ENCODE results near the gene CHD6.

The CHD6 gene

DNA sequence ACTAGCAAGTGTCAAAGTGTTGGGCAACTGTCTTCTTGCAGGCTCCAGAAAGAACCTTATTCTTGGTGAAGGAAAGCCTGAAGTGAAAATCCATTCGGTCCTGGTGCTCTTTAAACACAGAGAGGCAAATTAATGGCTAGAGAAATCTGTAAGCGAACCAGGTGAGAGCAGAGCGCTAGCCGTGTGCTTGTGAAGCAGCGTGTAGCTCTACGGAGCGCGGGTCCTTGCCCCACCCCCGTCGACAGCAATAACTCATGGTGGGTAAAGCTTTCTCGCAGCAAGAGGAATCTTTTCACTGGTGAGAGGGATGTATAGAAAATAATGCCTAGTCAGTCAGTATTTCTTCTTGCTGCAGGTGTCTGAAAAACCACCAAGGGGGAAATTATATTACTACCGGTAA is 214.6 kb downstream of the CHD6 start:
- no peak for DNase-seq (ENCODE audit: low read depth in 2 of 2)

DNA sequence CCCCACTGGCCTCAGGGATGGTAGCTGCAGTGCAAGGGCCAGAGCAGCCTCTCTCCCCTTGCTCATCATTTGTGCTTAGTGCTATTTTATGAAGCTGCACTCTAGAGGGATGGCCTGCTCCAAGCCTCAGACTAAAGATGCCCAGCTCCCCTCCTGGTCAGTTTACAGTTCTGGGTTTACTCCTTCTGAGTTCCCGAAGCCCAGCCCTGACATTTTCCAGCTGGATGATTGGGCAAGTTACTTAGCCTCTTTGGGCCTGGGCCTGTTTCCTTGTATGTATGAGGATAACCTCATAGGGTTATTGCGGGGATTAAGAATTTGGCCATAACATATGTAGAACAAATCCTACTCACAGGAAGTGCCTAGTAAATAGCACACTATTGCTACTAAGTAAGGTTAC is 219.8 kb downstream of the CHD6 start:
- no peak for DNase-seq (ENCODE audit: low read depth in 2 of 2)

DNA sequence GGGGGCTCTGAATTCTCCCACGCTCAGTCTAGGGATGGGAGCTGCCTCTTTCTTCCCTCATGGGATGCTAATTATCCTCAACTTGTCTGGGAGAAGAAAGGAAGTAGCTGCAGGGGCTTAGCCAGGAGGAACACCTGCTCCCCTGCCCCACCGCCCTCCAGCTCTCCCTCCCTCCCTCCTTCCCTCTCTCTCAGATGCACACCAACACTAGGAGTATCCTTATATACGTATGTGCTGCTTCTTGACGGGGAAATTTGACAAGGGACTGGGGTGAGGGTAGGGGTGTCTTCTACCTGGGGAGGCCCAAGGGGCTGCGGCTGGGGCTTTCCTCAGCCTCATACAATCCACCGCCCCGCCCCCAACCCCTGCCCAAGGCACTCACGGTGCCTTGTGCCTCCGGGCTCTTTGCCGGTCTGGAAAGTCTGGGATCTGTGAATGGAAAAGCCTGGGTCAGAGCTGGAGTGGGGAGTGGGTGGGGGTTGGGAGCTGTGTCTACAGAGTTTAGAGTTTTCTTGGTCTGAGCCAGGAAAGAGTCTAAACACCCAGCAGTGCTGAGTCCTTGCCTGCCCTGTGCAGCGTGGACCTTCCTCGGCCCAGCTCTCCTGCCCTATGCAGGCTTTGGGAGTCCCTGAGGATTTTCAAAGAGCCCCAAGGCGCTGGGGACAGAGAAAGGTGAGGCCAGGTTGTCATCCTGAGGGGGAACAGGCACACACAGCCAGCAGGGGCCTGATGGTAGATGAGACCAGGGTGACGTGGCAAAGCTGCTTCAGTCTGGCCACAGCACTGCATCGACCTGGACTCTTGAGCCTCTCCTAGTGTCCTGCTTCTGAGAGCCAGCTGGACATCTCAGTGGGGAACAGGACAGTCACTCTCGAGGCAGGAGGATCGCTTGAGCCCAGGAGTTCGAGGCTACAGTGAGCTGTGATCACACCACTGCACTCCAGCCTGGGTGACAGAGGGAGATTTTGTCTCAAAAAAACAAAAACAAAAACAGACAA is 222.2 kb downstream of the CHD6 start:
- DNase-seq (ENCODE audit: low read depth in 2 of 2) = no peak

DNA sequence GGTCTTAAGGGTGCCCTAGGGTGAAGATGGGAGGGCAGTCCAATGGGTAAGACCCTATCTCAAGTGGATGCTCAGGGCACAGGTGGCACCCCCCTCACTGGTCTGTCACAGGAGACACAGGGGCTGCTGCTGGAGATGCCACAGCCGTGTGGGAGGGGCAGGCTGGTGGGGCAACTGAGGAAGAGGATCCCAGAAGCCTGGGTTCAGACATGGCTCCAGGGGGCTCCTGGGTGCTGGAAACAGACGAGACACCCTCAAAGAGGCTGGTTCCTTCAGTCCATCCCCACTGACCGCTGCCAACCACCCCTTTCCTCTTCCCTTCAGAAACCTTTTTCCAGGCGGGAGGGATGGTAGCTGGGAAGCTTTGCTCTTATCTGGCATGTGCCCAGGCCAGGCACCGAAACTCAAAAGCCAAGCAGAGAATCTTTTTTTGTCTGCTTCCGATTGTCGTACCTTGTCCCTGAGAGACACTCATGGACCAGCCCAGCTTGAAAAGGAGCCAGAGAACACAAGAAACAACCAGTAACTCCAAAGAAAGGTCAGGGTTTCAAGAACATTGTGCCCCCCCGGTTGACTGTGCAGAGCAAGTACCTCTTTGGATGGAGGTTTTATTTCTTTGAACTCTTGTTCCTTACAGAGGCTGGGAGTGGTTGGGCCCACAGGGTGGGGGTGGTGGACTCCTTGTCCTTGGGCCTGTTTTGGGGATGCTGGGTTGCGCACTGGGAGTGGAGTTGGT is 223.1 kb downstream of the CHD6 start:
- no peak for DNase-seq (ENCODE audit: low read depth in 2 of 2)

DNA sequence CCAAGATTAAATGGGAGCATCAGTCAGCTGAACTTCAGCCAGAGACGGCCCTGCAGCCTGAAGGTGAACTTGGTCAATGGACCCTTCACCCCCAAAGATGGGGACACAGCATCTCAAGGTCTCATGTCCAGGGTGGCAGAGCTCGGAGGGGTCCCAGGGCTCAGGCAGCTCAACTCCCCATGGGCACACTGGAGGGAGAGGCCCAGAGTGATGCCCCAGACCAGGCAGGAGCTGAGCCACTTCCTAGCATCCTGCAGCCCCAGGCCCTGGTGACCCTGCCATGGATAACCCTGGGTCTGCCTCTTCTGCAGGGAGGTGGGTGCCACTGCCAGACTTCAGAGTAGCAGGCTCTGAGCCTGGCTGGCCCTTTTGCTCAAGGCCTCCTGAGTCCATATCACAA is 224.1 kb downstream of the CHD6 start:
- no peak for DNase-seq (ENCODE audit: low read depth in 2 of 2)

DNA sequence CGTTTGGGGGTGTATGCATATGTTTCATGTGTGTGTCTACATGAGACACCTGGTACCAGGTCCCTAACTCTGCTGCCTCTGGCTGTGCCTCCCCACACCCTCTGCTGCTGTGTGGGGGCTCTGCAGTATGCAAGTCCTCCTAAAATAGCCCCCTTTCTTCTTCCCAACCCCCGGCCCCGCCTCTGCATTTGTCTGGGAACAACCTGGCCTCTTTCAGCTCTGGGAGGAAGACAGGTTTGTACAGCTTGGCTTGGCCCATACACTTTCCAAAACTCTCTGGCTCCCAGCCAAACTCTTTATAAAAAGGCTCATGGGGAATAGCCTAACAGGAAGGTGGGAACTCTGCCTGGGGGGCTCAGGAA is 224.5 kb downstream of the CHD6 start:
- no peak for DNase-seq (ENCODE audit: low read depth in 2 of 2)

DNA sequence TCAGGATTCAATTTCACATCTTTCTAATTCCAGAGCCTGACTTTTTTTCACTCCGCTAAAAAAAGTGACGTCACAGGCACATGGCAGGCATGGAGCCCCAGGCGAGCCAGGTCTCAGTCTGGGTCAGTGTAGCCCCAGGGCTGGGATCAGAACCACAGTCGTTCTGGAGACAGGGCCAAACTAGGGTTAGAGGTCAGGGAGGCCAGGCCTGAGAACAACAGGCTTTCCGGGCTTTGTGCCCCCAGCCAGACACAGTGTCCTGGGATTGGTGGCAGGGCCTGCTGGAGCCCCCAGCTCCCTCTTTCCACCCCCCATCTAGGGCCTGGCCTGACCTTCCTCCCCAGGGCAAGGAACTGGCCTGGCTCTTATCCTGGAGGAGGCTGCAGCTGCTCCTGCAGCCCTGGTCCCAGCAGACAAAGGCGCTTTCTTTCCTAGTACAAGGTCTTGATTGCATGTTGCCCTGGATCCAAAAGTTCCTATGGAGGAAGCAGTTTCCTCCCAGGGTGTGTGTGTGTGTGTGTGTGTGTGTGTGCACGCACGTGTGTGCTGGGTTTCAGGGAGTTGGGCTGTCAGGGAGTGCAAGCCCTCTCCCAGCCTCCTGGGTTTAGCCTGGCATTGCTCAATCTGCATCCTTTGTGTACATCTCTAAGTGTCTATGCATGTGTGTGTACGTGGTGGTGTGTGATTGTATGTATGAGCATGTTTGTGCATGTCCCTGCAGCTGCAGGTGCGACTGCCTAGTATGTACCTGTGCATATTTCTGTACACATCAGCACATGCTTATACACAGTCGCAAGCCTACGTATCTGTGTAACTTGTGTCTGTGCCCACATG is 225.1 kb downstream of the CHD6 start:
- DNase-seq (ENCODE audit: low read depth in 2 of 2) = no peak

DNA sequence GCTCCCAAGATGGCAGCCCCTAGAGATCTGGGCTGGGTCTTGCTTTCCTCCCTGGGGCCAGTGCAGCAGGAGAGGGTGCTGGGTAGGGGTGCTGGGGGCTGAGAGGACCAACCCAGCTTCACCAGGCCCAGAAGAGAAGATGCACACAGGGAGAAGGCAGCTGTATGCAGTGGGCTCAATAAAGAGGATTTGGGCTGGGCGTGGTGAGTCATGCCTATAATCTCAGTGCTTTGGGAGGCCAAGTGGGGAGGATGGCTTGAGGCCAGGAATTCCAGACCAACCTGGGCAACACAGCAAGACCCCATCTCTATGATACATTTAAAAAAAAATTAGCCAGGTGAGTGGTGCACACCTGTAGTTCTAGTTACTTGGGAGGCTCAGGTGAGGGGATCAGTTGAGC is 225.9 kb downstream of the CHD6 start:
- no peak for DNase-seq (ENCODE audit: low read depth in 2 of 2)

DNA sequence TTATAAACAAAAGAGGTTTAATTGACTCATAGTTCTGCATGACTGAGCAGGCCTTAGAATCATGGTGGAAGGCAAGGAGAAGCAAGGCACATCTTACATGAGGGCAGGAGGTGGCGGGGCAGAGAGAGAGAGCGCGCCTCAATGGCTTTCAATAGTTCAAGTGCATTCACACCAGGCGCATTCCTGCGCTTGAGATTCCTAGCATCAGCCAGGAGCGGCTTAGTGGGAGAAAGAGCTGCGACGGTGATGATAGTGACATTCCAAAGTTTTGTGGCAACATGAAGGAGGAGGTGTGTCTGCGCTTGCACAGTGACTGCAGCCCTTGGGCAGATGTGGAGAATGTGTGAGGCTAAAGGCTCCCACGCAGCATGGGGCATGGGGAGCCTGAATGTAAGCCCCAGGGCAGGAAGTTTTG is 226.6 kb downstream of the CHD6 start:
- DNase-seq (ENCODE audit: low read depth in 2 of 2) = no peak

DNA sequence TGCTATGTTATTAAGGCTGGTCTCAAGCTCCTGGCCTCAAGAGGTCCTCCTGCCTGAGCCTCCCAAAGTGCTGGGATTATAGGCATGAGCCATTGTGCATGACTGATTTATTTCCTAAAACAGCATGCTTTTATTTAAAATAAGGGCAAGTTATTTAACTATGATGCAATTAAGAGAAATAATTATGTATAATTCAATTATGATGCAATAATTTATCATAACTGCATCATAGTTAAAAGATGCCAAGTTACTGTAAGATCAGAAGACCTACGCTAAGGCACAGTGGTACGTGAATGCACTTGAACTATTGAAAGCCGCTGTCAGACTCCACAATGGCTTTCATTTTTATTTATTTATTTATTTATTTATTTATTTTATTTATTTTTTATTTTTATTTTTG is 227.3 kb downstream of the CHD6 start:
- no peak for DNase-seq (ENCODE audit: low read depth in 2 of 2)

DNA sequence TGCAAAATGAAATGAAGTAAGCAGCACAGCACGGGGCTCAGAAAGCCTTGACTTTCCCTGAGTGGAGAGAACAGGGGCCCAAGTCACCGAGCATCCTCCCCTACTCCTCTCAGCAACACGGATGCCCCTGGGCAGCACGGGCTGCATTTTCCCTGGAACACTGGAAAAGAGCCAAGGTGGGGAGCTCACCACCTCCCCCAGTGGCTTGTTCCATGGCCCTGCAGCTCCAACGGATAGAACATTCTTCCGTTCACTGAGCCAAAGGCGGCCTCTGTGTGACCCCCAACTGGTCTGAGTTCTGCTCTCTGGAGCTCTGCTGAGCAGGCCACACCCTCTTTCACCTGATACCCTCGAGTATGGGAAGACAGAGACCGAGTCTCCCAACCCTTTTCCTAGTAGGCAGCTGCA is 230.7 kb downstream of the CHD6 start:
- DNase-seq (ENCODE audit: low read depth in 2 of 2) = no peak

DNA sequence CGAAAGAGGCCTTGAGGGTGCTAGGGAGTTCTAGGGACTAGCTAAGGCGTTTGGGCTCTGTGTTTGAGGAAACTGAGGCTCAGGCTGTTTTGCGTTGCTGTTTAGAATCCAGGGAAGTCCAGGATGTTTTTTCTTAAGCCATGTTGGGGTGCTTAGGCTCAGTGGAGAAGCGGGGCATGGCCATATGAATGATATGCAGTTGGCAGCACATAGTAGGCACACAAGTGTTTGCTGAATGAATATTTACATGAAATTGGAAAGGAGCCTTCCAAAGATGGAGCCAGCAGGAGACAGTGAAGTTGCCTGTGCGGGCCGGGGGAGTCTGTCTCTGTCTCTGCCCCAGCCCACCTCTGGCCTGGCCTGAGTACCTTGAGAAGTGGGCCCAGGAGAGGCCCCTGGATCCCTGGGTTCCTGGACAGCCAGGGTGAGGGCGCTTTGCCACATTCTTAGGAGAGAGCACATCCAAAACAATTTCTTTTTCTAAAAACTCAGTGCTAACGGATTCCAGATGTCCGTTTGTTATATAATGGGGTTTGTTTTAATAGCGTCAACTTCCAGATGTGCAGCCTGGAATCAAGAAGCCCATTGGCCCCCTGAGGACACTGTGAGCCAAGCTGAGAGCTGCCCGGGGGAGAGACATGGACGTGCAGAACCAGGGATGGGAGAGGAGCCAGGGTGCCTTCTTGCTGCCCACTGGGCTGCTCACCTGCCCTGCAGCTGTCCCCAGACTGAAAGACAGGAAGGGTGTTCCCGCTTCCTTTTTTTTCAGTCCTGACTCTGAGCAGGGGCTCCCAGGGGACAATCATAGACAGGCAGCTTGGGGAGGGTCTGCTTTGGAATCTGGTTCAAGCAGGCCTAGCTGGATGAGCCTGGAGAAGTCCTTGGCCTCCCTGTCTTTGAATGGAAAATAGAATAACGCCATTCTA is 231.4 kb downstream of the CHD6 start:
- no peak for DNase-seq (ENCODE audit: low read depth in 2 of 2)

DNA sequence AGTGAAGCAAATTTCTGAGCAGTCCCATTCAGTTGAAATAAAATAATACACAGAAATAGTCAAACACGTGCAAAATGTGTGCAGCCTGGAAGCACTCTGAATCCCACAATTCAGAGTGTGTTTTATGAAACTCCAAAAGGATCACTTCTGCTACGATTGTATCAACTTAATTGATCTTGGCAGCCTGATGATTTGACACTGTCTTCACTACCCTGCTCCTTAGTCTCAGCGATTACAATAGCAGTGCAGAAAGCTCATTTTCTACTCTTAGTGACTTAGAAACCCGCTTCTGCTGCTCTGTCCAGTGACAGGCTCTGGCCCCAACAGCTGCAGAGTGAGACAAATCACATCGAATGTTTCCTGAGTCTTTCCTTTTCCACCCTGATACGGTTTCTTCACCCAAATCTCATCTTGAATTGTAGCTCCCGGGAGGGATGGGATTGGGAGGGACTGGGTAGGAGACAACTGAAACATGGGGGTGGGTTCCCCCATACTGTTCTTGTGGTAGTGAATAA is 235.3 kb downstream of the CHD6 start:
- DNase-seq (ENCODE audit: low read depth in 2 of 2) = no peak

DNA sequence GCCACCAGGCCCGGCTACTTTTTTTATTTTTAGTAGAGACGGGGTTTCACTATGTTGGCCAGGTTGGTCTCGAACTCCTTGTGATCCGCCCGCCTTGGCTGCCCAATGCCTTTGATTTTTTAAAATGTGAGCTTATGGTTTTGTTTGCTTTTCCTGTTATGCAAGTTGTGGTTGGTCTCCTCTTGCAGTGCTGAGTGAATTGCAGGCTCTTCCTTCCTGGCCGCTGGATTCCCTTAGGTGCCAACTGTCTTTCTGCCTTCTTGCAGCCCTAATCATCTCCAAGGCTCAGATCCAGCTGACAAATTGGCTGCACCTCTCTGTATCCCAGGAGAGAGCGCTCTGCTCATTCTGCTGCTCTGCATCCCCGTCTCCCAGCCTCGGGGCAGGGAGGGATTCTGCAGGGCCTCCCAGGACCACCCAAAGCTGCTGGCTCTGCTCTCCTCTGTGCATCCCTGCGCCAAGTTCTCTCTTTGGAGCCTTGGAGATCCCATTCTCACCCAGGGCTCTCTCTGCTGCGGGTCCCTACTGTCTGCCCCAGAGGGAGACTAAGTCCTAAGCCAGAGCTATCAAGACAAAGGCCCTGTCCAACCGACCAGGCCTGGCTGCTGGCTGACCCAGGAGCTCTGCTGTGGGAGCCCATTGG is 237.5 kb downstream of the CHD6 start:
- no peak for DNase-seq (ENCODE audit: low read depth in 2 of 2)

DNA sequence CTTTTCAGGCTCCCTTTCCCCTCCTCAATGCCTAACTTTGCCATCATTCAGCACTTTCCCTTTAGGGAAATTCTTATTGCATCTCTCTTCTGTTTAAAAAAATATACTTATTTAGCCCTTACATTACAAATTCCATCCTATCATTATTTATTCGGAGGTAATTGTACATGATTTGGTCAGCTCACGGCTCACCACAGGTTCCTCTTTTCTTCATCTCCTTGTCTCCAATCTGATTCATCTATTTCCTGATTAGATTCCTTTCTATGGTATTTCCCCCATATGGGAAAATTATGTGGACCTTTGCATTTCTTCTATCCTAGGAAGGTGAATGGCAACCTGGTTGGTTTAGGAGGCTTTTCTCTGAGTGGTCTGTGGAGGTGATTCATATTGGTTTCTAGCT is 238.6 kb downstream of the CHD6 start:
- no peak for DNase-seq (ENCODE audit: low read depth in 2 of 2)

DNA sequence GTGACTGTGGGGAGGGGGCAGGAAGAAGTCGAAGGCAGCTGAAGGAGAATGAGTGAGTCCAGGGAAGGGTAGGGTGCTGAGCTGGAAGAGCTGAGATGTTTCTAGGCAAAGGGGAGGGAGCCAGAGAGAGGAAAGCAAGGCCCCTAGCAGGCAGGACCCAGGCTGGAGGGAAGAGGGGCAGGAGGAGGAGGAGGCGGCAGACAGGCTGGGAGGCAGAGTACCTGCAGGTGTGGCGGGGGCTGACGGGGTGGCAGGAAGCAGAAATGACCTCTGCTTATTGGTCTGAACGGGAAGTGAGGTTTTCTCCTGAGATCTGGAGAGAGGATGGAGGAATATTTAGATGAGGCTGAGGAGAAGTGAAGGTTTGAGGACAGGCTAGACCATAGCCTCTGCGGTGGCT is 240.9 kb downstream of the CHD6 start:
- no peak for DNase-seq (ENCODE audit: low read depth in 2 of 2)

DNA sequence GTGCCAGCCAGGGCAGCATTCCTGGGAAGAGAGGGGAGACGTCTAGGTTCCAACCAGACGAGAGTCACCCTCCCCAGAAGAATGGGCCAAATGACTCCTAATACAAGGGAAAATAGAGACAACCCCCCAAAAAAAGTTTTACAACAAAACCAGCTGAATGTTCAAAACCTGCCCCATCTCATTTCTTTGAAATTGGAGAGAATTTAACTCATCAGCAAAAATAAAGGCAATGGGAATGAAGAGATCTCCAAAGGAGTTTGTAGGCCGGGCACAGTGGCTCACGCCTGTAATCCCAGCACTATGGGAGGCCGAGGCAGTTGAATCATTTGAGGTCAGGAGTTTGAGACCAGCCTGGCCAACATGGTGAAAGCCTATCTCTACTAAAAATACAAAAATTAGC is 241.8 kb downstream of the CHD6 start:
- DNase-seq (ENCODE audit: low read depth in 2 of 2) = no peak

DNA sequence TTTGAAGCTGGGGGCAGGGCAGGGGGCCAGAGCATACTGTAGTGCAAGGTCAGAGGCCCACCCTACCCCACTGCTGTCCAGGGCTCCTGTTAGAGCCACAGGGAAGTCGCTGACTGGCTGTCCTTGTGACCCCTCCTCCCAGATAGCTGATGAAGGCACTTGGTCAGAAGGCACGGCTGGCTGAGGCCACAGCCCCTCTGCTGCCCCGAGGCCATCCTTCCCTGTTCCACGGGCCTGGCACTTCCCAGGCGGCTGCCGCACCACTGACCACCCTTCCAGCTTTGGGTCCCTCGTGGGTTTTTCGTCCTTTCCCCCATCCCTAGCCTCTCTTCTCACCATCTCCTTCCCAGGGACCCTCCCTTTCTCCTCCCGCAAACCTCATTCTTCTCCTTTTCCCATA is 242.3 kb downstream of the CHD6 start:
- DNase-seq (ENCODE audit: low read depth in 2 of 2) = no peak

DNA sequence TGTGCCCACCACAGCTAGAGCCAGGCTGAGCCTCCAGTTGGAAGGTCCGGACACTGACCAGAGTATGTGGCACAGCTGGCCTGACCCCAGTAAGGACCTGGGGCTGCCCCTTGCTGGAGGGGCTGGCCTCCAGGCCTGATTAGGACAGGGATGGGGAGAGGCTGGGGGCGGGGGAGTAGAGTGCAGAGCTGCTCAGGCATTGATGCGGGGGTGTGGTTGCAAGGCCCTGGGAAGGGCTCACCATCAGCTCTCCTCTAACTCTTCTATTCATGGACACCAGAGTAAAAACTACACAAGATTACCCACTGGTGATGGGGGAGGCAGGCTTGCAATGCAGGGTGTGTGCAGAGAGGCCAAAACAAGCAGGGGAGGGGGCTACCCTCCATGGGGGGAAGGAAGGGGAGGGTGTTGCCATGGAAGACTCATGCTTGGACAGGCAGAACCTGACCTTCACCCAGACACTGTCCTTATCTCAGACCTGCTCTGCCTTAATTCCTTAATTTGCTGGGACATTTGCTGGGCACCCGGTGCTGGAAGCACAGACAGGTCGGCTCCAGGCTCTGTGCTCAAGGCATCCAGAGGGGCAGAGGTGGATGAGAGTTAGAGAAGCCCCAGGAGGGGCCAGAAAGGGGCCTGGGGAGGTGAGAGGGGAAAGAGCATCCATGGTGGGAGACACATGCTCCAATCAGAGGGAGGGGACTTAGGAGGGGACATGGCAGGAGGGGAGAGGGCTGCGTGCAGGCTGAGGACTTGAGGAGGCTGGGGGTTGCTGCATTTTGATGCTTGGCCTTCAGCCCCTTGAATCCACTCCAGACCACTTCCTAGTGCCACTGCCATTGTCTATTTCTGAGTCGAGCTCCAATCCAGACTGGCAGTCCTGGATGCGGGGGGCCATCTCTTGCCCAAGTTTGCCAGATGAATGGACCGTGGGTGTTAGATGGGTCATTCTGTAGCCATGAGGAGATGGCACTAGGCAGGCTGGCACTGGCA is 244.0 kb downstream of the CHD6 start:
- no peak for DNase-seq (ENCODE audit: low read depth in 2 of 2)
